ENCODE measurements around the gene SLC1A5.

Gene SLC1A5

GRCh38 chr19:46725036-46725820, 63.2 kb downstream of the SLC1A5 start:
- DNase-seq = no peak

Data from T-helper 9 cell (primary cell).